ENCODE measurements around the gene NKIRAS1.
"Not testable (repeated sequence)": the region's sequence is repeated elsewhere in the genome, so short reads cannot be mapped to it uniquely, and the experiment has no call there.

NKIRAS1 gene

GRCh38 chr3:23867400-23867799 is 49.4 kb downstream of the NKIRAS1 start:
- no peak for DNase-seq

- no peak for DNase-seq
Measured at GRCh38 chr3:23865595-23866396, 51.0 kb downstream of the NKIRAS1 start.

GRCh38 chr3:23864931-23865330 is 51.9 kb downstream of the NKIRAS1 start:
- DNase-seq, result no peak

- no peak for DNase-seq
Measured at GRCh38 chr3:23863060-23863459, 53.7 kb downstream of the NKIRAS1 start.

- no peak for DNase-seq
Measured at GRCh38 chr3:23861689-23862088, 55.1 kb downstream of the NKIRAS1 start.

- DNase-seq, result no peak
Measured at GRCh38 chr3:23859839-23860382, 56.9 kb downstream of the NKIRAS1 start.

GRCh38 chr3:23859012-23859743 is 57.6 kb downstream of the NKIRAS1 start:
- no peak for DNase-seq

GRCh38 chr3:23856286-23856685 is 60.5 kb downstream of the NKIRAS1 start:
- DNase-seq, result no peak

GRCh38 chr3:23849462-23849861 is 67.3 kb downstream of the NKIRAS1 start:
- not testable (repeated sequence) for DNase-seq

- DNase-seq, result no peak
Measured at GRCh38 chr3:23845326-23846216, 71.2 kb downstream of the NKIRAS1 start.

GRCh38 chr3:23843869-23844268 is 72.9 kb downstream of the NKIRAS1 start:
- DNase-seq, result no peak
